ENCODE data around the gene ZNF385C.

DNA sequence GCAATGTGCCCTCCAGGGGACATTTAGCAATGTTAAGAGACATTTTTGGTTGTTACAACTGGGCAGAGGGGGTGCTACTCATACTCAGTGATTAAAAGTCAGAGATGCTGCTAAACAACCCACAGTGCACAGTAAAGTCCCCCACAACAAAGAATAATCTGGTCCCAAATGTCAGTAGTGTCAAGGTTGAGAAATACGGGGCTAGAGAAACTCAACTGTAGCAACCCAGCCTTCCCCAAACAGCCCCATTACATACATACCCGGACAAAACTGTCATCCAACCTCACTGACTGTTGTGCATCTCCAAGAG, 101.5 kb downstream of the ZNF385C start:
- TF ChIP-seq, protein P1, sequence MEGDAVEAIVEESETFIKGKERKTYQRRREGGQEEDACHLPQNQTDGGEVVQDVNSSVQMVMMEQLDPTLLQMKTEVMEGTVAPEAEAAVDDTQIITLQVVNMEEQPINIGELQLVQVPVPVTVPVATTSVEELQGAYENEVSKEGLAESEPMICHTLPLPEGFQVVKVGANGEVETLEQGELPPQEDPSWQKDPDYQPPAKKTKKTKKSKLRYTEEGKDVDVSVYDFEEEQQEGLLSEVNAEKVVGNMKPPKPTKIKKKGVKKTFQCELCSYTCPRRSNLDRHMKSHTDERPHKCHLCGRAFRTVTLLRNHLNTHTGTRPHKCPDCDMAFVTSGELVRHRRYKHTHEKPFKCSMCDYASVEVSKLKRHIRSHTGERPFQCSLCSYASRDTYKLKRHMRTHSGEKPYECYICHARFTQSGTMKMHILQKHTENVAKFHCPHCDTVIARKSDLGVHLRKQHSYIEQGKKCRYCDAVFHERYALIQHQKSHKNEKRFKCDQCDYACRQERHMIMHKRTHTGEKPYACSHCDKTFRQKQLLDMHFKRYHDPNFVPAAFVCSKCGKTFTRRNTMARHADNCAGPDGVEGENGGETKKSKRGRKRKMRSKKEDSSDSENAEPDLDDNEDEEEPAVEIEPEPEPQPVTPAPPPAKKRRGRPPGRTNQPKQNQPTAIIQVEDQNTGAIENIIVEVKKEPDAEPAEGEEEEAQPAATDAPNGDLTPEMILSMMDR (IDR thresholded peaks at IDR 0.05), result no peak
- no peak for TF ChIP-seq POLR2A (IDR thresholded peaks at IDR 0.05)
